HG02571 (cell line): ENCODE measurements around the gene PNPO.
"Not testable (repeated sequence)": the region's sequence is repeated elsewhere in the genome, so short reads cannot be mapped to it uniquely, and the experiment has no call there.

Source experiments
- ATAC-seq: cut with Tn5 transposase; IDR thresholded peaks from one replicate; pipeline ENCODE4 v1.9.1; 2021; ENCODE audit warnings: mild to moderate bottlenecking, moderate library complexity; ENCODE audit not compliant: unreplicated experiment

PNPO gene

DNA sequence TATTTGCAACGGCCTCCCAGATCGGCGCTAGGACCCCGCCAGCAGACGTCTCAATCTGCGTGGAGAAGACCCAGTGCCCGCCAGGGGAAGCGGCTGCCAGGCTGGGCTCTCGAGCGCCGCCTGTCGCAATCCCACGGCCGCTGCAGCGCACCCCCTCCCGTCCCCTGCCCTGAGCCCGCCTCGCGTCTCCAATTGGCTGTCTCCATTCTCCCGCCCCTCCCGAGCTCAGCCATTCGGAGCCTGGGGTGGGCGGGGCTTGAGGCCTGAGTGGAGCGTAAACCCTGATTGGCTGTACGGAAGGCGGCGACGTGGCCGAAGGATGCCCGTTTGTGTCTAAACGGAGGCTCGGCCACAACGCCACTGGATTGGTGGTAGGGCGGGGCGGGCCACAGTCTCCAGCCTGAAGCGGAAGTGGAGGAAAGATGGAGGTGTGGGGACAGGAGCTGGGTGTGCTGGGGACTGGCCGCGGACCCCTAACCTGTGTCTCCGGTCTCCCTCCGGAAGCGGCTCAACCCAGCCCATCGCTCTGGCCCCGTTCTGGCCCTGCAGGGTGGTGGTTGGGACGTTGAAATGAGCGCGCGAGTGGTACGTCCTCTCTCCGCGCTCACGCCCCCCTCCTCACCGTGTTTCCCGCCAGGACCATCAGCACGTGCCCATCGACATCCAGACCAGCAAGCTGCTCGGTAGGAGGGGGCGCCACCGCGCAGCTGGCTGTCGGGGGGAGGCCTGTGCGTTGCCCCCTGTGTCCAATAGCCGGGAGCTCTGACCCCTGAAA lies 29.5 kb downstream of the PNPO start, which contains the start of gene CDK5RAP3:
TSS of gene CDK5RAP3 (plus strand) at position 389 of the 775 bp plus-strand sequence. CDS start at position 423, 34 bp downstream.
- ATAC-seq, result peak; percentile 95

- ATAC-seq, result no peak
These were observed 32.2 kb downstream of the PNPO start for GRCh38 chr17:47973541-47973940.

- ATAC-seq, result no peak
These were observed 33.9 kb downstream of the PNPO start for GRCh38 chr17:47975189-47975822.

DNA sequence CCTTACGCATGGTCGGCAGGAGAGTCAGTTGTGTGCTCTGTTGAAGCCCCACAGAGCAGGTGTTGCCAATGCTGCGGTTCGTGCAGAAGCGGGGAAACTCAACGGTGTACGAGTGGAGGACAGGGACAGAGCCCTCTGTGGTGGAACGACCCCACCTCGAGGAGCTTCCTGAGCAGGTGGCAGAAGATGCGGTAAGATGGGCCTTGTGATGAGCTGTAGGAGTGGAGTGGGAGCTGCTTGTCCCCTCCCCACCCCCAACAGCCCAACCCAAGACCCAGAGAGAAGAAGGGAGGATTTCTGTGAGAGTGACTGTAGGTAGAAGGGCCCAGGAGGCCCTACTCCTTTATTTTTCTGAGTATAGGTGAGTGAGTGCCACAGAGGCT lies 34.4 kb downstream of the PNPO start:
- no peak for ATAC-seq

DNA sequence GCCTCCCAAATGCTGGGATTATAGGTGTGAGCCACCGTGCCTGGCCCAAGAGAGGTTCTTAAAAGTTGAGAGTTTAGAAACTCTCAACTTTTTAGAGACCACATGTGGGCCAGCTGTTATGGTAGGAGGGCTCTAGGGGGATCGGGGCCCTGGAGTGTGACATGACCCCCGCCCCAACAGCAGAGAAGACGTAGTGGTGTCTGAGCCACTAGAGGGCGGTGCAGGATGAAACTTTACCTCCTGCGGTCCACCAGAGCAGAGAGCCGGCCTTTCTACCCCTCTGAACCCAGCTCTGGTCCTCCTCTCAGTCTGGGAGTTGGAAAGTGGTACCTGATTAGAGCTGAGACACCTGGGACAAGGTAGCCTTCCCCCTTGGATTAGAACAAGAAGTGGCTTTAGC lies 37.0 kb downstream of the PNPO start:
- ATAC-seq, result no peak

GRCh38 chr17:47980541-47980940 lies 39.2 kb downstream of the PNPO start:
- no peak for ATAC-seq

DNA sequence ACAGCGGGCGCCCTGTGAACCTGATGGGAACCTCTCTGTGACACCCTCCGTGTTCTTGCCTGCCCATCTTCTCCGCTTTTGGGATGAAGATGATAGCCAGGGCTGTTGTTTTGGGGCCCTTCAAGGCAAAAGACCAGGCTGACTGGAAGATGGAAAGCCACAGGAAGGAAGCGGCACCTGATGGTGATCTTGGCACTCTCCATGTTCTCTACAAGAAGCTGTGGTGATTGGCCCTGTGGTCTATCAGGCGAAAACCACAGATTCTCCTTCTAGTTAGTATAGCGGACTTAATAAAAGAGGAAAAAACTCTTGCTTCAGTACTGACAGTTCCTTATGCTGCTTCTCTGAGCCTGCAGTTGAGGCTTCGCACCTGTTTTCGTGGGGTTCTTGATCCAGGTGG lies 40.1 kb downstream of the PNPO start:
- ATAC-seq, result no peak

GRCh38 chr17:47982091-47982617 lies 40.8 kb downstream of the PNPO start:
- no peak for ATAC-seq

- ATAC-seq, result no peak
These were observed 41.4 kb downstream of the PNPO start for GRCh38 chr17:47982645-47983390.

DNA sequence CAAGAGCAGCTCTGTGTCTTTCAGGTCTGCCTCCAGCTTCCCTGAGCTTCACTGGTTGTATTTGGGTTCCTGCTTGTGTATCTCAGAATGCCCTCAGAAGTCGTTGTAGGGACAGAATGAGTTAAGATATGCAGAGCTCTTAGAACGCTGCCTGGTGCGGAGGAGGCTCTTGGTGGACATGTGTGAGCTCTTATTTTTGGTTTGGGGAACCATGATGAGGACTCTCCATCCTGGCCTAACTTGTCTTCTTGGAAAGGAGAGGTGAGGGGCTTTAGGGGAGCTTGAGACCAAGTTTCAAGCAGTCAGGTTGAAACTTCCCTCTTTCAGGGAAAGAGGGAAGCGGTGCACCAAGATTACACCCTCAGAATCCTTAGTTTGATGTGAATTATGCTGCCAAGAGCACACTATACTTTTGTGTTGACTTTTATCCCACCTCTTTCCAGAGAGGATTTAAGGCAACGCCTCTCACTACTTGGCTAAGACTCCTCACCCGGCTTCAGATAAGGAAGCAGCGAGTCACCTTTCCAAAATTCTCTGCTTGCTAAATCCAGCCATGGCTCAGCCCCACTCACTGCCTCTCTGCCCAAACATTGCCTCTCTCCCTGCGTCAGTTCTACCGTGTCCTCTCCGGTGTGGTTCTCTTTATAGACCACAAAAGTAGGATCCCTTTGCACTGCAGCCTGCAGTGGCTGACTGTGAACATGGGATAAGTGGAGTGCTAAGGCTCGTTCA lies 42.3 kb downstream of the PNPO start:
- no peak for ATAC-seq

DNA sequence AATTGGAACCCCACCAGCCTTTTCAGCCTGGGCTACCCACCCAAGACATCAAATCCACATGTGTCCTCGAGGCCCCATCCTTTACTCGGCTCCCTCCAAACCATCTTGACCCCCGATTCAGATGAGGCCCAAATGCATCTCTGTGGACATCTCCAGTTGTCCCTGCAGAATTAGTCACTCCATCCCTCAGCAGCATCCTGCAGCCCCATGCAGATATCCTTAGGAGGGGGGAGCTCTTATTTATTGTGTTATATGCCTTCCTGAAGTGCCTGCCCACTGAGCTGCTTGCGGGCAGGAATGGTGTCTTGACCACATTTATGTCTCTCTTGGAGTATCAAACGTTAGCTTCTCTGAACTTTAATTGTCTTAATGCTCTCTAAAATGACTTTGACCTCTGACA lies 45.1 kb downstream of the PNPO start:
- ATAC-seq, result no peak

- no peak for ATAC-seq
These were observed 46.0 kb downstream of the PNPO start for GRCh38 chr17:47987240-47987835.

DNA sequence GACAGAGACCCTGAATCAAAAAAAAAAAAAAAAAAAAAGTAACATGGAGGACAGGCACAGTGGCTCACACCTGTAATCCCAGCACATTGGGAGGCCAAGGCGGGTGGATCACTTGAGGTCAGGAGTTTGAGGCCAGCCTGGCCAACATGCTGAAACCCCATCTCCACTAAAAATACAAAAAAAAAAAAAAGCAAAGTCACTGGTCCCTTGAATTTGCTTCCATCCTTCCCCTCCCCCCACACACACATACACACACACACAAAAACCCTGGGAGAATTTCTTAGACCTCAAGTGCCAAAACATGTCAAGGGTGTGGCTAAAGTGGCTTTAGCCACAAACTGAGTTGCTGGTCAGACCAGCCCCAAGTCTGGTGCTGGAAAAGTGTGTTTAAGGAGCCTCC lies 47.1 kb downstream of the PNPO start:
- not testable (repeated sequence) for ATAC-seq

- ATAC-seq, result no peak
These were observed 47.8 kb downstream of the PNPO start for GRCh38 chr17:47989159-47989558.

DNA sequence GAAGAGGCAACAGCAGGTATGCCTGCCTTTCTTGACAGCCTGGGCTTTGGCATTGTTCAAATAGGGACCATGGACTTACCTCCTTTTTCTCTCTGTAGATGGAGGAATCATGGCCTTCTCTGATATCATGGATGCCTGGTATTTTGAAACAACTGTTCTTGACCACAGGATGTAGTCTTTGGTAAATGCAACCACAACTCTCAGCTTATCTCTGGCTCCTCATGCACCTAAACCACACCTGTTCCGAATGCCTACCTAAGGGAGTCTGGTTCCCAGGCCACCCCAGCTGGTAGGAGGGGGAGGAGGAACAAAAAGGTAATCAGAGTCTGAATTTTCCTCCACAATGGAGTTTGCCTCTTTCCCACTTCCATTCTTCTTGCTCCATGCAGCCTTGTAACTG lies 48.3 kb downstream of the PNPO start:
- ATAC-seq, result no peak

DNA sequence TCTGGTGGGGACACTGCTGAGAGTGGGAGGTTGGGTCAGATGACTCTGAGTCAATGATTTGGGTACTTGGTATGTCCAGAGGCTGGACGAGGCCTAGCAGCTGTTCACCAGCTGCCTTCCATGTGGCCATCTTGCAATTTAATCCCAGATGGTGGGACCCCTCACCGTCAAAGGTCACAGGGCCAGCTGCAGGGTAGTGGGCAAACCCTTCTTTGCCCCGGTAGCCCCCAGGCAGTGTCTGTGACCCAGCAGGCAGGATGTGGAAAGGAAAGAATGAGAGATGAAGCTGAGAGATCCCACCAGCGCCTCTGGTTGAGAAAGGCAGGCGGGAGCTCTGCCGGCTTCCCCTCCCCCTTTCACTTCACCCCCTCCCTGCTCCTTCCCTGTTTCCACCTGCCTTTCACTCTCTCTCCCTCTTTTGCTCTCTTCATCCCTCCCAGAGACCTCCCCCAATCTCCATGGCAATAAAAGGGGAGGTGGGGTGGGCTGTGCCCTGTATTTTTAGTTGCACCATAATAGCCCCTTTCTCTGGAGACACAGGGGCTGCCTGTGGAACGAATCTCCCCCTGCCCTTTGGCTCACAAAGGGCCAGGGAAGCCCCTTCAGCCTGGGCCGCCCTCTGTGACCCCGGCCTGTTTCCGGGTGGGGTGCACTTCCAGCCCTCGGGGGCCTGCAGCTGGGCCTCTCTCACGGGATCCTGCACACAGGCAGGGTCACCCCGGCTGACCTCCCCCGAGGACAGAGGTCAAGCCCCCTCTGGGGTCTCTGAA lies 49.8 kb downstream of the PNPO start:
- no peak for ATAC-seq

DNA sequence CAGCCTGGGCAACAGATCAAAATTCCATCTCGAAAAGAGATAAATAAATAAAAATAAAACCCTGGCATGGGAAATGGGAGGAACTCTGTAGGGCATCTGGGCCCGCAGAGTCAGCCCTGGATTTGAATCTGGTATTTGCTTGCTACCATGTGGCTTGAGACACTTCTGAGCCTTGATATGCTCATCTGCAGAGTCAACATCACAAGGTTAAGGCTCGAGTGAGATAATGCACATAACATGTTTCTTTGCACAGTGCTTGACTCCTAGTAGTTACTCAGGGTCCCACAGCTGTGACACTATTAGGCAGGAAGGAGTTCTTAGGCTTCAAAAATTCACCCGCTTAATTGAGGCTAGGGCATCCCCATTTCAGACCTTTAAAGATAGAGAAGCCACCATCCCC lies 50.8 kb downstream of the PNPO start:
- ATAC-seq, result no peak

DNA sequence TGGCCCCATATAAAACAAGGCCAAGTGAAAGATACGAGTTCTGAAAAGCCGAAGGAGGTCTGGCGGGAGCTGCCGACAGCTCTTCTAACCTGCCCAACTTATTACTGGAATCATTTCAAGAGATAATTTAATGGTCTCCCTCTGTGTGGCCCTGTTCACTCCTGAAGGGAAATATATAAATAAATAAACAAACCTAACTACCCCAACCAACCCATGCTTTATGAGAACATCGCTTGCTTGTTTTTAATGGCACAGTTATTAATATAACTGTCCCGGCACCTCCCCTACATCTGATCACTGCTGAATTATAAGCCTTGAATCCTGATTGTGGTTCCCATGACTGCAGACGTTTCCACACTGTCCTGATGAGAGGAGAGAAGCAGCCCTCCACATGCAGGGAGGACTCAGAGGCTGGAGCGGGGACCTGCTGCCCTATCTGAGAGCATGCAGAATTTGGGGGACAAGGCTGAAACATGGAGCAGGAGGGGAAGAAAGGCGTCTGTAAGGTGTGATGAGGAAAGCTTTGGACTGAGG lies 51.7 kb downstream of the PNPO start:
- ATAC-seq, result no peak

DNA sequence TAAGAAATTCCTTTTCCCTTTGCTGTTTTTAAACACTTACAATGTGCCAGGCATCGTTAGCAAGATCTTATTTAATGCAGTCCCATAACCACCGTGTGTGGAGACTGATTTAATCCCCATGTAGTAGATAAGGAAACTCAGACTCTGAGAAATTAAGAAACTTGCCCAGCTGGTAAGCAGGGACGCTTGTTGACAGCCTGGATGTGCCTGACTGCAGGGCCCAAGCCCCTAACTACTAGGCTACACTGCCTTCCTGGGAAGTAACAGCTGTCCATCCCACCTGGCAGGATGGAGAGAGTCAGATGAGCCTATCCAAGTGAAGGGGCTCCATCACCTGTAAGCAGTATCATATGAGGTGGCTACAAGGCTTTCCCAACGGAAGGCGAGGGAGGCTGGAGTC lies 52.6 kb downstream of the PNPO start:
- ATAC-seq, result no peak

GRCh38 chr17:47994724-47995123 lies 53.4 kb downstream of the PNPO start:
- no peak for ATAC-seq
